Fibroblast of skin of abdomen (primary cell): ENCODE data around the gene KNSTRN.

ENCODE experiments used
- DNase-seq: peaks from one replicate; pipeline ENCODE4 v3.0.0-alpha.2; 2013

Gene KNSTRN

GRCh38 chr15:40345867-40346578 is 36.5 kb upstream of the KNSTRN start:
- no peak for DNase-seq

- DNase-seq, result no peak
These were observed 35.7 kb upstream of the KNSTRN start for GRCh38 chr15:40346579-40347558.

GRCh38 chr15:40347559-40348473 is 34.7 kb upstream of the KNSTRN start:
- DNase-seq, result no peak

- DNase-seq, result no peak
These were observed 34.0 kb upstream of the KNSTRN start for GRCh38 chr15:40348474-40348870.

GRCh38 chr15:40349163-40349562 is 33.4 kb upstream of the KNSTRN start:
- no peak for DNase-seq

- DNase-seq, result no peak
These were observed 30.1 kb upstream of the KNSTRN start for GRCh38 chr15:40352281-40352901.

- DNase-seq, result no peak
These were observed 28.8 kb upstream of the KNSTRN start for GRCh38 chr15:40353697-40354096.

- peak; percentile 78 for DNase-seq
These were observed 27.9 kb upstream of the KNSTRN start for GRCh38 chr15:40354408-40355171.

- no peak for DNase-seq
These were observed 26.4 kb upstream of the KNSTRN start for GRCh38 chr15:40355976-40356585.

- no peak for DNase-seq
These were observed 25.3 kb upstream of the KNSTRN start for GRCh38 chr15:40357246-40357645.

GRCh38 chr15:40357723-40358470 is 24.6 kb upstream of the KNSTRN start, which contains the start of gene DISP2:
Gene DISP2, plus strand, starts transcription at chr15:40358219. Its CDS starts 103 bp downstream, at chr15:40358322.
- peak; percentile 79 for DNase-seq

- DNase-seq, result no peak
These were observed 23.8 kb upstream of the KNSTRN start for GRCh38 chr15:40358471-40359353.

- no peak for DNase-seq
These were observed 22.5 kb upstream of the KNSTRN start for GRCh38 chr15:40360015-40360414.

- no peak for DNase-seq
These were observed 20.9 kb upstream of the KNSTRN start for GRCh38 chr15:40361640-40362039.

GRCh38 chr15:40363611-40364010 is 18.9 kb upstream of the KNSTRN start:
- no peak for DNase-seq

GRCh38 chr15:40364251-40364650 is 18.3 kb upstream of the KNSTRN start:
- no peak for DNase-seq

GRCh38 chr15:40365016-40365415 is 17.5 kb upstream of the KNSTRN start:
- DNase-seq, result no peak

GRCh38 chr15:40365624-40366456 is 16.7 kb upstream of the KNSTRN start:
- no peak for DNase-seq
